OCI-LY7 (cell line): ENCODE data around the gene NFATC2. TPM values are rescaled to one million over a fixed set of nuclear protein-coding genes. Genes with fewer than 3 reads are reported as not detected.

Source experiments
- BruUV-seq: library from RNA; stranded (reverse); fragments of 400-500 nt; replicated peaks from 2 replicates; lab custom pipeline; 2021; lab: Mats Ljungman, UMichigan
- CTCF ChIA-PET: fragments of 300-600 bp; sonication (Branson Sonifier 250); formaldehyde crosslinking; loops from one replicate; lab custom pipeline; 2022; ENCODE audit warnings: antibody characterized with exemption; ENCODE audit not compliant: unreplicated experiment; lab: Charles Lee
- POLR2A ChIA-PET: fragments of 300-600 bp; sonication (Branson Sonifier 250); formaldehyde crosslinking; loops from one replicate; lab custom pipeline; 2022; ENCODE audit warnings: antibody characterized with exemption; lab: Charles Lee
- DNase-seq: peaks from one replicate; pipeline ENCODE4 v3.0.0-alpha.2; 2015; ENCODE audit warnings: low spot score
- H2AFZ ChIP-seq: fragments of 200-600 bp; sonication (generic), shearing (Covaris generic); 2 replicates; pipeline ENCODE4 v1.6.1; 2014; ENCODE audit warnings: mild to moderate bottlenecking, antibody characterized with exemption, low read length, moderate library complexity
- H3K27ac ChIP-seq: fragments of 200-600 bp; sonication (generic); 2 replicates; pipeline ENCODE4 v1.5.1; 2014; ENCODE audit warnings: mixed run types, low read depth, mild to moderate bottlenecking, moderate library complexity, low read length, inconsistent platforms; ENCODE audit not compliant: poor library complexity, severe bottlenecking
- H3K36me3 ChIP-seq: fragments of 200-600 bp; sonication (generic); 2 replicates; pipeline ENCODE4 v1.6.1; 2014; ENCODE audit warnings: mild to moderate bottlenecking, antibody characterized with exemption, low read length, moderate library complexity, mixed read lengths; ENCODE audit not compliant: insufficient read depth
- H3K4me1 ChIP-seq: fragments of 200-600 bp; sonication (generic); 2 replicates; pipeline ENCODE4 v1.5.1; 2014; ENCODE audit warnings: mild to moderate bottlenecking, low read length; ENCODE audit not compliant: insufficient read depth, poor library complexity, severe bottlenecking
- H3K4me2 ChIP-seq: fragments of 200-600 bp; sonication (generic); 2 replicates; pipeline ENCODE4 v1.6.1; 2014; ENCODE audit warnings: mild to moderate bottlenecking, low read length
- H3K4me3 ChIP-seq: fragments of 200-600 bp; sonication (generic); 2 replicates; pipeline ENCODE4 v1.5.1; 2014; ENCODE audit warnings: mild to moderate bottlenecking, low read depth, low read length; ENCODE audit not compliant: poor library complexity, severe bottlenecking
- H3K79me2 ChIP-seq: fragments of 200-600 bp; sonication (generic); 2 replicates; pipeline ENCODE4 v1.6.1; 2016; ENCODE audit warnings: low read depth, mild to moderate bottlenecking, low read length, moderate library complexity, mixed read lengths; ENCODE audit not compliant: insufficient read depth
- H3K9me2 ChIP-seq: fragments of 200-600 bp; sonication (generic); 2 replicates; pipeline ENCODE4 v1.6.1; 2016; ENCODE audit warnings: mild to moderate bottlenecking, low read length, mixed read lengths; ENCODE audit not compliant: insufficient read depth
- H3K9me3 ChIP-seq: fragments of 200-600 bp; sonication (generic); 2 replicates; pipeline ENCODE4 v1.6.1; 2014; ENCODE audit warnings: mild to moderate bottlenecking, mixed run types, low read length, mixed read lengths
- H4K20me1 ChIP-seq: fragments of 200-600 bp; sonication (generic); 2 replicates; pipeline ENCODE4 v1.6.1; 2014; ENCODE audit warnings: mild to moderate bottlenecking, antibody characterized with exemption, low read length, moderate library complexity, mixed read lengths; ENCODE audit not compliant: insufficient read depth
- CTCF ChIP-seq: fragments of 200-600 bp; sonication (generic); conservative IDR thresholded peaks from 2 replicates; pipeline ENCODE4 v1.5.1; 2014; ENCODE audit warnings: mild to moderate bottlenecking, antibody characterized with exemption, low read length, moderate library complexity, mixed read lengths
- EZH2phosphoT487 ChIP-seq: fragments of 200-600 bp; sonication (generic); IDR thresholded peaks from 2 replicates; pipeline ENCODE4 v1.6.1; 2018; ENCODE audit warnings: low read depth, borderline replicate concordance, mild to moderate bottlenecking, mixed run types, antibody characterized with exemption, low read length, moderate library complexity, mixed read lengths
- intact Hi-C: fragments of 100-400 bp; cut with micrococcal nuclease; formaldehyde crosslinking; loops from one replicate; pipeline ENCODE4 v1.10.0; 2022; ENCODE audit not compliant: unreplicated experiment
- total RNA-seq, 2 experiments: library from RNA; depleted of rRNA in 1 of 2; stranded (reverse); fragments of >200 nt in 1 of 2; shearing (Covaris generic) in 1 of 2; gene quantifications; 2 replicates each; pipeline ENCODE4 v1.2.3, GENCODE V29; 2014 to 2022

The NFATC2 gene
- total RNA-seq, 2 experiments from 2014 or later = 12.5 to 43.8 TPM

DNA sequence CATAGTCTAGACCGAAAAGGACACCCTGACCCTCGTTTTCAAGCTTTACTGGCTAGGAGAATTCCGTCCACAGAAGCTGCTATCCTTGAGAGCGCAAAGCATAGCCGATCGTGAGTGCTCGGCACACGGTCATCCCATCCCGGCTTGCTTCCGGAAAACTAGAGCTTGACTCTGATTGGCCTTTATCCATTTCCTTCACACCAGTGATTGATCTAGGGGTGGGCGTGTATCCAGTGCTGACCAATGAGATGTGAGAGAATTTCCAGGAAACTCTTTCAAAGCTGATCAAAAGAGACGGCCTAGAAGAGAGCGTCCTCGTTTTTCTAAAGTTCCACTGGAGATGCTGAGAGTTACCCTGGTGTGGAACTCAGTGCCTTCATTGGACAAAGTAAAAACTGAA, 41.0 kb upstream of the NFATC2 start:
- ChIA-PET POLR2A (no interaction called here), CTCF (interaction anchor here (0.9 kb wide), 1 partner anchor 40 kb away, joined by 3 read pairs; no protein-coding TSS in a partner anchor)
- DNase-seq = no peak
- Histone ChIP-seq H3K9me3 (peaks cover 10% of the 10 kb centered on the region; the same call in 1 of the 2 replicates), H3K9me2 (no peaks in the 10 kb centered on the region), H4K20me1 (no peaks in the 10 kb centered on the region), H3K4me1 (peaks cover 22% of the 10 kb centered on the region), H3K4me3 (no peak overlapping the region), H3K36me3 (no peaks in the 10 kb centered on the region), H3K27ac (no peak overlapping the region), H2AFZ (no peak overlapping the region), H3K79me2 (no peaks in the 10 kb centered on the region), H3K4me2 (no peak overlapping the region)
- no peak for TF ChIP-seq CTCF
- no TSS peak for BruUV-seq
- intact Hi-C loops = no loop called here

- CTCF ChIA-PET = interaction anchor here (0.9 kb wide), 1 partner anchor 39 kb away, joined by 3 read pairs; no protein-coding TSS in a partner anchor
- DNase-seq = no peak
- H3K4me2 ChIP-seq = no peak overlapping the region
- peaks cover 22% of the 10 kb centered on the region for H3K4me1 ChIP-seq
- no peak overlapping the region for H3K27ac ChIP-seq
- H3K79me2 ChIP-seq = no peaks in the 10 kb centered on the region
- no peak overlapping the region for H2AFZ ChIP-seq
- H3K4me3 ChIP-seq = no peak overlapping the region
- TF ChIP-seq CTCF = no peak
- TF ChIP-seq EZH2phosphoT487 = no peak
- BruUV-seq = no TSS peak
- peaks cover 10% of the 10 kb centered on the region; the same call in 1 of the 2 replicates for H3K9me3 ChIP-seq
- intact Hi-C loops = no loop called here
- H4K20me1 ChIP-seq = no peaks in the 10 kb centered on the region
- POLR2A ChIA-PET = no interaction called here
- H3K36me3 ChIP-seq = no peaks in the 10 kb centered on the region
- H3K9me2 ChIP-seq = no peaks in the 10 kb centered on the region
Measured at GRCh38 chr20:51583073-51583472, 40.6 kb upstream of the NFATC2 start.

DNA sequence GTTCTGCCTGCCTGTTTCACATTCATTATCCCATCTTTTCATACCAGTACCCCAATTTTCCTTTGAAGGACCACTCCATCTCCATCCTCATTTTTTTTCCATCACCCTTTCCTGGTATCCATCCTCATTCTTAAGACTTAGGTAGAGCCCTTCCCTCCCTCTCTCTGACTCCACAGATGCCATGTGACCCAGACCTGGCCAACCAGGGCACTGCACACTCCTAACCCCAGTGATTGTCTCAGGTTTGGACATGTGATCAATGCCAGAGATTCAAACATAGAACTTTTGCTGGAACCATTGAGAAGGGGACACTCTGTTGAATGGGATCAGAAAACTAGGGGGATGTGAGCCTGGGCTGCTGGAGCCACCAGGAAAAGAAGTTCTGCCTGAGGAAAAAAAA, 39.1 kb upstream of the NFATC2 start:
- ChIA-PET CTCF (no interaction called here), POLR2A (no interaction called here)
- no TSS peak for BruUV-seq

More for the DNA sequence above, 39.1 kb upstream of the NFATC2 start:
- H3K79me2 ChIP-seq = no peaks in the 10 kb centered on the region
- H3K9me2 ChIP-seq = no peaks in the 10 kb centered on the region
- H3K9me3 ChIP-seq = no peaks in the 10 kb centered on the region
- no peak overlapping the region for H3K27ac ChIP-seq
- H3K4me1 ChIP-seq = peaks cover 16% of the 10 kb centered on the region
- H2AFZ ChIP-seq = no peak overlapping the region
- H3K4me2 ChIP-seq = no peak overlapping the region
- H3K36me3 ChIP-seq = no peaks in the 10 kb centered on the region
- DNase-seq = no peak
- H4K20me1 ChIP-seq = no peaks in the 10 kb centered on the region
- TF ChIP-seq CTCF (no peak), EZH2phosphoT487 (no peak)
- intact Hi-C loops = no loop called here
- no peak overlapping the region for H3K4me3 ChIP-seq
